ENCODE results near the gene AADAT.

Gene AADAT

GRCh38 chr4:170030121-170030520 lies 59.6 kb downstream of the AADAT start:
- Histone ChIP-seq H4K20me1 (no peaks in the 10 kb centered on the region), H3K27ac (no peak overlapping the region), H3K27me3 (peaks cover 7 to 19% (median 10%) of the 10 kb centered on the region in 11 experiments), H3K9ac (no peak overlapping the region), H3K4me1 (peaks cover 0 to 36% (median 7%) of the 10 kb centered on the region in 10 experiments; a peak in 11 of 20 replicates), H3K4me3 (no peak overlapping the region), H3K9me3 (replicated peaks in 1 of 11) (peaks cover 0 to 10% (median 6%) of the 10 kb centered on the region in 11 experiments; a peak in 14 of 22 replicates), H3K4me2 (peak overlapping the region in 2 of 11 experiments; percentile 42 to 78; a peak in 3 of 22 replicates), H3K36me3 (no peaks in the 10 kb centered on the region)
- TF ChIP-seq Cebpa-rat (IDR thresholded peaks at IDR 0.05): no peak

DNA sequence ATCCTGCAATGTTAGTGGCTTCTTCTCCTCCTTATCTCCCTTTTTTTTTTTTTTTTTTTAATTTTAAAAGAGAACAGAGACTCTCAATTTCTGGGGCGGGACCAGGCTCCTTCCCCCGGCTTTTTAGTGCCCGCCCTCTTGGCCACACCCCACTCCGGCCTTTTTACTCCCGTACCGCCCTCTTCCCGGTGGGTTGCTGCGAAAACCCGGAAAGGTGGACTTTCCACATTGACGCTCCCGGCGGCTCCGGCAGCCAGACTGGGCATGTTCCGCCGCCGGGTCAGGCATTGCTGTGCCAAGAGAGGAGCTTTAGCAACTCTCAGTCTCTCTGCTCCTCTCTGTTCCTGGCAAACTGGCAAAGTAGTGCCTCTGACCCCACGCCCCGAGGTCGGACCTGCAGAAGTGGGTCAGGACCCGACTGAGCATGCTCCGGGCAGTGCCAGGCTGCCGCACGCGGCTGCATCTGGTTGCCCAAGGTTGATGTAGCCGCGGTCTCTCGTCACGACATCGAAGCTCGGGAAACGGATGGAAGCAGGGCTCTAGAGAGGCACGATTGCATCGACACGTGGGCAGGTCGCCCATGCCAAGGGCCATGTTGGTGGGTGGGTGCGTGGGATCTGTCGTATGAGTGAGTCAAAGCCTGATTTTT lies 62.5 kb downstream of the AADAT start:
- peak in 2 of 11 experiments; percentile 17 to 60; a peak in 1 of 22 replicates for TF ChIP-seq Cebpa-rat (IDR thresholded peaks at IDR 0.05)
- peaks cover 0 to 26% (median 7%) of the 10 kb centered on the region in 10 experiments; a peak in 11 of 20 replicates for H3K4me1 ChIP-seq
- H3K9ac ChIP-seq: peak overlapping the region; percentile 65 to 90 (median 83); a peak in 21 of 22 replicates
- H4K20me1 ChIP-seq: no peaks in the 10 kb centered on the region
- H3K36me3 ChIP-seq: no peaks in the 10 kb centered on the region
- peak overlapping the region; percentile 84 to 97 (median 93) for H3K4me2 ChIP-seq
- peaks cover 0 to 10% (median 6%) of the 10 kb centered on the region in 11 experiments; a peak in 14 of 22 replicates for H3K9me3 ChIP-seq (replicated peaks in 1 of 11)
- peak overlapping the region; percentile 72 to 91 (median 82) for H3K4me3 ChIP-seq
- peak overlapping the region in 9 of 11 experiments; percentile 63 to 88 (median 85); a peak in 16 of 22 replicates for H3K27ac ChIP-seq
- H3K27me3 ChIP-seq: peaks cover 7 to 27% (median 11%) of the 10 kb centered on the region in 11 experiments

DNA sequence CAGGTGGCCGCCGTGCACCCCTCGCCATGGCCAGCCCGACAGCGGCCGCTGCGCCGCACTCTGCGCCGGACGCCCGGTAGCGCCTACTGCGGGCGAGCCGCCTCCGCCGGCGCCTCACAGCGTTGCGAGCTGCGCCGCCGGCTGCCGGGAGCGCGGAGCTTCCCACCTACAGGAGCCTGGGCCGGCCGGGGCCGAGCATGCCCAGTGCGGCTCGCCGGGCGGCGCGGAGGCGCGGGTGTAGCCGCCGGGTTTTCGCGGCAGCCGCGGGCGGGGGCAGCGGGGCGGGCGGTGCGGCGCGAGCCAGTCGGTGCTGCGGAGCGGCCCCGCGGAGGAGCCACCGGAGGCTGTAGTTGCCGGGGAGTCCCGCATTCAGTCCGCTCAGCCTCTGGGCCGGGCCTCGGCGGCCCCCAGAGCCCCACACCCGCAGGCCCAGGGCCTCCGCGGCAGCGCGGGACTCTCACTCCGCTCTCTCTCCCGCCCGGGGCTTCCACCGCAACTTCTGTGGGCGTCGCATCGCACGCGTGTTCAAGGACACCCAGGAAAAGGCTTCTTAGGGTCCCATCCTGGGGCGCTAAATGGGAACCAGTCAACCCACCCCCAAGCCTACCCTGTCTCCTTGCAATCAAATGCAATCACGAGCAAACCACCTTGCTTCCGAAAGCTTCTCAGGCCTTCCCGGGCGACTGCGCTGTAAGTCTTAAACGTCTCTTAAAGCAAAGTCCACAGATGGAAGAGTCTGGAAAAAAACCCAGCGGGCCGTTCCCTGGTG lies 63.3 kb downstream of the AADAT start, which contains the start of gene MFAP3L:
MFAP3L (minus strand) TSS at position 143 of the 769 bp plus-strand sequence. CDS start 20,518 bp downstream, outside the sequence.
- Histone ChIP-seq H3K9ac (peak within 1 kb of the TSS; percentile 74 to 90 (median 83)), H3K27me3 (peaks cover 7 to 27% (median 11%) of the 10 kb centered on the region in 11 experiments), H3K4me3 (peak within 1 kb of the TSS; percentile 72 to 91 (median 82)), H3K4me2 (peak within 1 kb of the TSS; percentile 84 to 97 (median 93)), H3K27ac (peak within 1 kb of the TSS; percentile 54 to 88 (median 79); a peak in 21 of 22 replicates), H3K4me1 (peaks cover 0 to 21% (median 7%) of the 10 kb centered on the region in 10 experiments; a peak in 11 of 20 replicates), H3K9me3 (replicated peaks in 1 of 11) (peaks cover 0 to 10% (median 6%) of the 10 kb centered on the region in 11 experiments; a peak in 14 of 22 replicates), H4K20me1 (no peaks in the 10 kb centered on the region), H3K36me3 (no peaks in the 10 kb centered on the region)
- no peak for TF ChIP-seq Cebpa-rat (IDR thresholded peaks at IDR 0.05)

DNA sequence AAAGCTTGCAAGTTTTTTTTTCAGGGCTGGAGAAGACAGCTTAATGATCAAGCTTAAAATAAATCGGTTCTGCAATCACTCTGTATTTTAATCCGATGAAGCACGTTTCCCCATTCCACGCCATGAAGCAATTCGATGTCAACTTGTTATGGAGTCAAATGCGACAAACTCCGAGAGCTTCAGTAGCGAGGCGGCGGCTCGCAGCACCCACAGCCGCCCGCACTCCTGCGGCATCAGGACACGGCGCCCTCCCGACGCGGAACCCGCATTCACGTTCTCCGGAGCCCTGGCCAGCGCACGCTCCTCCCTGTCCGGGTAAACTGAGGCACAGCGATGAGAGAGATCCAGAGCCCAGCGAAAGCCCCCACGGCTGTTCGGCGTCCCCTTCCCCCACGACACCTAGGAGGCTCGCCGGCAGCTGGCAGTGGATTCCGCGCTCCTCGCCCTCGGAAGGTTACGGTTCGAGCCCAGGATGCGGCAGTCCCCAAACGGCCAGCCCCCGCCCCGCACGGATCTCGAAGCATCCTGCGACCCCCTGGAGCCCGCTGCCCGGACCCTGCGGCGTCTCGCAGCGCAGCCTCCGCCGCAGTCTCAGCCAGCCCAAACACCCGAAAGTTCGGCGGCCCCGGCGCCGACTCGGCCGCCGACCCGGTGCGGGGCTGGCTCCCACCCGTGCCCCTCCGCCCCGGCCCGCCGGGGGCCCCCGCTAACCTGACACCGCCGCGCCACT lies 64.1 kb downstream of the AADAT start:
- Histone ChIP-seq H3K4me1 (peaks cover 0 to 14% (median 6%) of the 10 kb centered on the region in 10 experiments; a peak in 11 of 20 replicates), H4K20me1 (no peaks in the 10 kb centered on the region), H3K4me2 (peak overlapping the region; percentile 84 to 97 (median 93)), H3K36me3 (no peaks in the 10 kb centered on the region), H3K27ac (peak overlapping the region in 9 of 11 experiments; percentile 74 to 88 (median 85); a peak in 15 of 22 replicates), H3K9ac (peak overlapping the region; percentile 74 to 90 (median 83)), H3K9me3 (replicated peaks in 1 of 11) (peaks cover 0 to 10% (median 6%) of the 10 kb centered on the region in 11 experiments; a peak in 14 of 22 replicates), H3K27me3 (peaks cover 7 to 27% (median 11%) of the 10 kb centered on the region in 11 experiments), H3K4me3 (peak overlapping the region; percentile 72 to 91 (median 82))
- TF ChIP-seq Cebpa-rat (IDR thresholded peaks at IDR 0.05): no peak

DNA sequence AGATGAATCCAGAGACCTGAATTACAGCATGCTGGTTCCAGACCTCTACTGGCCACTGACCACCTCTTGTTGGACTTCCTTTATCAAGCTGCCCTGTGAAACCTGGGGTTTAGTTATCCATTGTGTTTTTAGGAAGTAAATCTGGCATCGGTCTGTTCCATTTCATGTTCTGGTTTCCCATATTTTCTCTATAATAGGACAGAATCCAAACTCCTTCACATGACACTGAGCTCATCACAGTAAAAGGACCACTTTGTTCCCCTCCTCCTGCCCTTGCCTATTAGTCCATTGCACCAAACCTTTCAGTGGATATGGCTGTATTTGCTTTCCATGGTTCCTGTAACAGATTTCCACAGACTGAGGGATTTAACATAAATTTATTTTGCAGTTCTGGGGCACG lies 67.5 kb downstream of the AADAT start:
- H3K4me2 ChIP-seq: no peak overlapping the region
- H3K27me3 ChIP-seq: peaks cover 7 to 18% (median 11%) of the 10 kb centered on the region in 11 experiments
- no peaks in the 10 kb centered on the region for H3K36me3 ChIP-seq
- H3K9ac ChIP-seq: no peak overlapping the region
- no peak for TF ChIP-seq Cebpa-rat (IDR thresholded peaks at IDR 0.05)
- H3K4me1 ChIP-seq: peaks cover 0 to 6% (median 5%) of the 10 kb centered on the region in 10 experiments; a peak in 8 of 20 replicates
- H4K20me1 ChIP-seq: no peaks in the 10 kb centered on the region
- no peak overlapping the region for H3K27ac ChIP-seq
- H3K4me3 ChIP-seq: no peak overlapping the region
- no peaks in the 10 kb centered on the region for H3K9me3 ChIP-seq (replicated peaks in 1 of 11)

DNA sequence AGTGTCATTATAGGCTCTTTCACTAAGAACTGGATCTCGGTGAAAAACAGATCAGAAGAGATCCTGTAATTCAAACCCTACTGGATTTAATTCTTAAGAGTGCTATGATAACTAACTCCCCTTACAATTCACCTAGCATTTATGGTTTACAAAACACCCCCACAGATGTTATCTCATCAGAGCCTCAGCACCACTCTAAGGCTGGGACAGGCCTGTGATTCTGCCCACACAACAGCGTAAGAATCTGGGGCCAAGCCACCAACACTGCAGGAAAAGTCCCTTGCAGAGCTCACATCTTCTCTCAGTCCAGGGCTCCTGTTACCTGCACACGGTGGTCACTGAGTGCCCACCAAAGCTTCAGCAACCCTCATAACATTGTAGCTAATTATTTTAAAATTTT lies 72.5 kb downstream of the AADAT start:
- Histone ChIP-seq H3K4me1 (no peaks in the 10 kb centered on the region), H3K9me3 (replicated peaks in 1 of 11) (no peaks in the 10 kb centered on the region), H3K27me3 (no peaks in the 10 kb centered on the region), H3K4me3 (no peak overlapping the region), H4K20me1 (no peaks in the 10 kb centered on the region), H3K4me2 (no peak overlapping the region), H3K27ac (no peak overlapping the region), H3K9ac (no peak overlapping the region), H3K36me3 (no peaks in the 10 kb centered on the region)
- TF ChIP-seq Cebpa-rat (IDR thresholded peaks at IDR 0.05): no peak

GRCh38 chr4:170015285-170015684 lies 74.5 kb downstream of the AADAT start:
- Histone ChIP-seq H3K4me3 (no peak overlapping the region), H3K27ac (no peak overlapping the region), H3K9ac (no peak overlapping the region), H4K20me1 (no peaks in the 10 kb centered on the region), H3K9me3 (replicated peaks in 1 of 11) (peaks cover 7 to 13% (median 9%) of the 10 kb centered on the region in 11 experiments; a peak in 18 of 22 replicates), H3K27me3 (no peaks in the 10 kb centered on the region), H3K4me2 (no peak overlapping the region), H3K36me3 (no peaks in the 10 kb centered on the region), H3K4me1 (no peaks in the 10 kb centered on the region)
- no peak for TF ChIP-seq Cebpa-rat (IDR thresholded peaks at IDR 0.05)

DNA sequence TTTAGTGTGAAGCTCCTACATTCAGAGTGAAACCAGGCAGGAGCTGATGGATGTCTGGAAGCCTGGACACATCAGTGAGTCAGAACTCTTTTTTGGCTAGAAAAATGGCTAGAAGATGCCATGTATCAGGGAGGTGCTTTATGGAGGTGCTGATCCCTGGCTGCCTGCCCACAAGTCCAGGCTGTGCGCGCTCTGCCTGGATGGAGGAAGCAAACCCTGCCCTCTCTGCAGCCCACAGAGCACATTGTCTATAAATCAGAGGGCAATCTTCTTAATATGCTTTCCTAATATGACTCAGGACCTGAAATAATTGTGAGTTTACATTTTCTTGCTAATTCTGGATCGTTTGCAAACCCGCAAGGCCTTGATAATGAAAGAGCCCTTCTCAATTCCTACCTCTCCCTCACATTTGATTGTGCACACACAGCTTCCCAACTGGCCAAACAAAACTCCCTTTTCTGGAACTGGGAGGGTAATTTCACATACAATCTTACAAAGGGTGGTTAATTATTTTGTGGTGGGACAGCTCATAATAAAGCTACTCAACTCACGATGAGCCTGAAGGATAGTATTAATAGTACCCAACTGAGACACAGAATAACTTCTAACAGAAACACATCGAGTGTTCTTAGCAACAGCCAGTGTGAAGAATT lies 75.3 kb downstream of the AADAT start:
- no peaks in the 10 kb centered on the region for H3K27me3 ChIP-seq
- no peak overlapping the region for H3K4me2 ChIP-seq
- no peak overlapping the region for H3K27ac ChIP-seq
- H3K4me1 ChIP-seq: no peaks in the 10 kb centered on the region
- H4K20me1 ChIP-seq: no peaks in the 10 kb centered on the region
- H3K9ac ChIP-seq: no peak overlapping the region
- H3K9me3 ChIP-seq (replicated peaks in 1 of 11): peaks cover 7 to 18% (median 11%) of the 10 kb centered on the region in 11 experiments; a peak in 18 of 22 replicates
- TF ChIP-seq Cebpa-rat (IDR thresholded peaks at IDR 0.05): no peak
- no peaks in the 10 kb centered on the region for H3K36me3 ChIP-seq
- no peak overlapping the region for H3K4me3 ChIP-seq
